PC-3 (cell line): ENCODE measurements around the gene CRYBG2.

Source experiments
- CTCF ChIP-seq: fragments of 300-600 bp; sonication (generic); conservative IDR thresholded peaks from 2 replicates; pipeline ENCODE4 v1.5.1; 2017; ENCODE audit warnings: antibody characterized with exemption, low read depth, mild to moderate bottlenecking, low read length
- EZH2 ChIP-seq: fragments of 300-600 bp; sonication (generic); IDR thresholded peaks from one replicate; pipeline ENCODE4 v1.6.1; 2017; ENCODE audit warnings: antibody characterized with exemption, mild to moderate bottlenecking, low read length; ENCODE audit not compliant: unreplicated experiment

- TF ChIP-seq CTCF = no peak
- TF ChIP-seq EZH2 = no peak
Measured at GRCh38 chr1:26344147-26344920, 9.6 kb downstream of the CRYBG2 start.
